Measurements from ENCODE around the gene SH3RF1. TPM values are rescaled to one million over a fixed set of nuclear protein-coding genes. Genes with fewer than 3 reads are reported as not detected.

The SH3RF1 gene
- total RNA-seq, 1 donor, result 57.8 TPM

- H3K4me3 ChIP-seq (ENCODE audit: low read depth, low read length), result no peak overlapping the region
- no peak for DNase-seq (ENCODE audit: low read depth)
- no peak for TF ChIP-seq CTCF (IDR thresholded peaks at IDR 0.05; ENCODE audit: insufficient read depth, low read length)
Measured at GRCh38 chr4:169228076-169228475, 42.7 kb downstream of the SH3RF1 start.

- peak; percentile 54 for DNase-seq (ENCODE audit: low read depth)
Measured at GRCh38 chr4:169226565-169226964, 44.2 kb downstream of the SH3RF1 start.

GRCh38 chr4:169225812-169226211 is 44.9 kb downstream of the SH3RF1 start:
- TF ChIP-seq CTCF (IDR thresholded peaks at IDR 0.05; ENCODE audit: insufficient read depth, low read length), result no peak
- peak; percentile 61 for DNase-seq (ENCODE audit: low read depth)
- H3K4me3 ChIP-seq (ENCODE audit: low read depth, low read length), result peak overlapping the region; percentile 4

More at GRCh38 chr4:169226565-169226964, 44.2 kb downstream of the SH3RF1 start:
- no peak for TF ChIP-seq CTCF (IDR thresholded peaks at IDR 0.05; ENCODE audit: insufficient read depth, low read length)
- no peak overlapping the region for H3K4me3 ChIP-seq (ENCODE audit: low read depth, low read length)

GRCh38 chr4:169225058-169225751 is 45.6 kb downstream of the SH3RF1 start:
- peak; percentile 99 for DNase-seq (ENCODE audit: low read depth)
- TF ChIP-seq CTCF (IDR thresholded peaks at IDR 0.05; ENCODE audit: insufficient read depth, low read length), result no peak
- no peak overlapping the region for H3K4me3 ChIP-seq (ENCODE audit: low read depth, low read length)

- no peak overlapping the region for H3K4me3 ChIP-seq (ENCODE audit: low read depth, low read length)
- TF ChIP-seq CTCF (IDR thresholded peaks at IDR 0.05; ENCODE audit: insufficient read depth, low read length), result no peak
- DNase-seq (ENCODE audit: low read depth), result no peak
Measured at GRCh38 chr4:169222761-169223160, 48.0 kb downstream of the SH3RF1 start.

- TF ChIP-seq CTCF (IDR thresholded peaks at IDR 0.05; ENCODE audit: insufficient read depth, low read length), result no peak
- H3K4me3 ChIP-seq (ENCODE audit: low read depth, low read length), result no peak overlapping the region
- no peak for DNase-seq (ENCODE audit: low read depth)
Measured at GRCh38 chr4:169221662-169222061, 49.1 kb downstream of the SH3RF1 start.
